Duodenal mucosa (tissue), 2 donors: ENCODE measurements around the gene SLC25A3.

Experiments
- H3K27ac ChIP-seq: one replicate; pipeline ENCODE4 v1.7.0; 2013; ENCODE audit warnings: low read depth, low read length
- H3K27me3 ChIP-seq, 2 donors: one replicate each; pipeline ENCODE4 v1.7.0; 2013; ENCODE audit warnings: low read length in 2 of 2, control low read depth in 1 of 2; ENCODE audit not compliant: insufficient read depth in 2 of 2, control insufficient read depth in 1 of 2
- H3K36me3 ChIP-seq, 2 donors: one replicate each; pipeline ENCODE4 v1.7.0; 2013; ENCODE audit warnings: low read length in 2 of 2, control low read depth in 1 of 2; ENCODE audit not compliant: insufficient read depth in 2 of 2, control insufficient read depth in 1 of 2
- H3K4me1 ChIP-seq, 2 donors: one replicate each; pipeline ENCODE4 v1.7.0; 2013; ENCODE audit warnings: low read length in 2 of 2, control low read depth in 1 of 2; ENCODE audit not compliant: insufficient read depth in 2 of 2, control insufficient read depth in 1 of 2
- H3K4me3 ChIP-seq, 2 donors: one replicate each; pipeline ENCODE4 v1.7.0; 2013; ENCODE audit warnings: low read length in 2 of 2, low read depth in 1 of 2
- H3K9ac ChIP-seq, 2 donors: one replicate each; pipeline ENCODE4 v1.7.0; 2013; ENCODE audit warnings: low read length in 2 of 2, low read depth in 1 of 2
- H3K9me3 ChIP-seq, 2 donors: one replicate each; pipeline ENCODE4 v1.7.0; 2013; ENCODE audit warnings: low read length in 2 of 2, control low read depth in 1 of 2; ENCODE audit not compliant: control insufficient read depth in 1 of 2

The SLC25A3 gene

GRCh38 chr12:98651328-98651727 is 57.8 kb downstream of the SLC25A3 start:
- Histone ChIP-seq H3K9ac (no peak overlapping the region), H3K4me1 (peaks cover 4 to 7% of the 10 kb centered on the region in 2 donors), H3K9me3 (no peaks in the 10 kb centered on the region), H3K36me3 (peaks cover 10 to 18% of the 10 kb centered on the region in 2 donors), H3K27me3 (no peaks in the 10 kb centered on the region), H3K4me3 (no peak overlapping the region), H3K27ac (no peak overlapping the region)

- no peak overlapping the region for H3K27ac ChIP-seq
- peaks cover 16 to 27% of the 10 kb centered on the region in 2 donors for H3K36me3 ChIP-seq
- no peak overlapping the region for H3K9ac ChIP-seq
- H3K4me1 ChIP-seq = no peaks in the 10 kb centered on the region
- H3K4me3 ChIP-seq = no peak overlapping the region
- H3K9me3 ChIP-seq = no peaks in the 10 kb centered on the region
- H3K27me3 ChIP-seq = no peaks in the 10 kb centered on the region
Measured at GRCh38 chr12:98653866-98654493, 60.5 kb downstream of the SLC25A3 start.
